H9 (cell line): Measurements from ENCODE around the gene RAPH1. TPM values are rescaled to one million over a fixed set of nuclear protein-coding genes. Genes with fewer than 3 reads are reported as not detected.

Experiments used
- DNase-seq: peaks from one replicate; pipeline ENCODE4 v3.0.0-alpha.2; 2017
- H2AFZ ChIP-seq: one replicate; pipeline ENCODE4 v1.6.1; 2013; ENCODE audit warnings: mild to moderate bottlenecking, low read length, control low read depth, moderate library complexity
- H2AK5ac ChIP-seq: 2 replicates; pipeline ENCODE4 v1.6.1; 2013; ENCODE audit warnings: low read length, control low read depth, mixed read lengths; ENCODE audit not compliant: insufficient read length
- H2BK120ac ChIP-seq: one replicate; pipeline ENCODE4 v1.6.1; 2013; ENCODE audit warnings: low read depth, mild to moderate bottlenecking, low read length, control low read depth, inconsistent platforms; ENCODE audit not compliant: poor library complexity, severe bottlenecking
- H2BK12ac ChIP-seq: 2 replicates; pipeline ENCODE4 v1.6.1; 2013; ENCODE audit warnings: low read length, control low read depth, mixed read lengths, low read depth; ENCODE audit not compliant: insufficient read length
- H2BK15ac ChIP-seq: 2 replicates; pipeline ENCODE4 v1.6.1; 2013; ENCODE audit warnings: low read depth, low read length, control low read depth
- H2BK20ac ChIP-seq: one replicate; pipeline ENCODE4 v1.6.1; 2013; ENCODE audit warnings: low read depth, mild to moderate bottlenecking, low read length, control low read depth, inconsistent platforms; ENCODE audit not compliant: poor library complexity, severe bottlenecking
- H2BK5ac ChIP-seq: 2 replicates; pipeline ENCODE4 v1.6.1; 2013; ENCODE audit warnings: low read length, control low read depth, mixed read lengths; ENCODE audit not compliant: insufficient read length
- H3K14ac ChIP-seq: 2 replicates; pipeline ENCODE4 v1.6.1; 2013; ENCODE audit warnings: low read length, control low read depth; ENCODE audit not compliant: insufficient read depth
- H3K18ac ChIP-seq: 2 replicates; pipeline ENCODE4 v1.6.1; 2013; ENCODE audit warnings: low read depth, mild to moderate bottlenecking, mixed read lengths, low read length, control low read depth; ENCODE audit not compliant: insufficient read length
- H3K23ac ChIP-seq: 2 replicates; pipeline ENCODE4 v1.6.1; 2013; ENCODE audit warnings: low read length, control low read depth, mixed read lengths, low read depth; ENCODE audit not compliant: insufficient read length
- H3K23me2 ChIP-seq: 2 replicates; pipeline ENCODE4 v1.6.1; 2013; ENCODE audit warnings: low read depth, mild to moderate bottlenecking, mixed read lengths, low read length, control low read depth; ENCODE audit not compliant: insufficient read length, poor library complexity, severe bottlenecking
- H3K27ac ChIP-seq: 2 replicates; pipeline ENCODE4 v1.5.1; 2013; ENCODE audit warnings: low read length, control low read depth, mixed read lengths, low read depth; ENCODE audit not compliant: insufficient read length
- H3K27me3 ChIP-seq: 2 replicates; pipeline ENCODE4 v1.6.1; 2013; ENCODE audit warnings: low read length, control low read depth, inconsistent platforms; ENCODE audit not compliant: insufficient read depth
- H3K4ac ChIP-seq: 2 replicates; pipeline ENCODE4 v1.6.1; 2013; ENCODE audit warnings: low read depth, mild to moderate bottlenecking, control low read depth, inconsistent platforms, low read length, moderate library complexity
- H3K4me1 ChIP-seq: 2 replicates; pipeline ENCODE4 v1.6.1; 2013; ENCODE audit warnings: low read length, control low read depth, inconsistent platforms; ENCODE audit not compliant: insufficient read depth
- H3K4me2 ChIP-seq: 2 replicates; pipeline ENCODE4 v1.6.1; 2013; ENCODE audit warnings: low read length, control low read depth, mixed read lengths; ENCODE audit not compliant: insufficient read length, insufficient read depth
- H3K56ac ChIP-seq: 2 replicates; pipeline ENCODE4 v1.6.1; 2013; ENCODE audit warnings: low read depth, mild to moderate bottlenecking, mixed read lengths, low read length, control low read depth; ENCODE audit not compliant: insufficient read length
- H3K79me1 ChIP-seq: 2 replicates; pipeline ENCODE4 v1.6.1; 2013; ENCODE audit warnings: low read depth, mild to moderate bottlenecking, moderate library complexity, low read length, control low read depth, inconsistent platforms; ENCODE audit not compliant: insufficient read depth, poor library complexity, severe bottlenecking
- H3K79me2 ChIP-seq: 2 replicates; pipeline ENCODE4 v1.6.1; 2013; ENCODE audit warnings: low read length, control low read depth, inconsistent platforms; ENCODE audit not compliant: insufficient read depth
- H3K9ac ChIP-seq: 2 replicates; pipeline ENCODE4 v1.6.1; 2013; ENCODE audit warnings: low read length, control low read depth, mixed read lengths; ENCODE audit not compliant: insufficient read length; ENCODE audit errors: extremely low read depth
- H3K9me3 ChIP-seq: one replicate; pipeline ENCODE4 v1.6.1; 2013; ENCODE audit warnings: low read depth, low read length, inconsistent platforms; ENCODE audit not compliant: control insufficient read depth
- H3T11ph ChIP-seq: one replicate; pipeline ENCODE4 v1.6.1; 2013; ENCODE audit warnings: mild to moderate bottlenecking, low read length, control low read depth, inconsistent platforms
- H4K20me1 ChIP-seq: one replicate; pipeline ENCODE4 v1.6.1; 2013; ENCODE audit not compliant: control insufficient read depth, insufficient read length, insufficient read depth
- H4K5ac ChIP-seq: 2 replicates; pipeline ENCODE4 v1.6.1; 2013; ENCODE audit warnings: low read depth, mild to moderate bottlenecking, mixed read lengths, low read length, control low read depth; ENCODE audit not compliant: insufficient read length
- H4K8ac ChIP-seq: replicated peaks from 2 replicates; pipeline ENCODE4 v1.6.1; 2013; ENCODE audit warnings: low read length, control low read depth, mixed read lengths, low read depth; ENCODE audit not compliant: insufficient read length
- H4K91ac ChIP-seq: 2 replicates; pipeline ENCODE4 v1.6.1; 2013; ENCODE audit warnings: low read depth, mild to moderate bottlenecking, moderate library complexity, mixed read lengths, low read length, control low read depth; ENCODE audit not compliant: insufficient read length
- H3K27ac Mint-ChIP-seq, 3 experiments: 2 replicates in 2 of 3; 3 replicates in 1 of 3; pipeline ENCODE4 v1.8.0; 2020 to 2021; ENCODE audit warnings: mixed read lengths in 3 of 3, mild to moderate bottlenecking in 1 of 3, moderate library complexity in 1 of 3
- H3K27me3 Mint-ChIP-seq: 2 replicates; pipeline ENCODE4 v1.8.0; 2021; ENCODE audit warnings: low read depth, mild to moderate bottlenecking, moderate library complexity, mixed read lengths
- H3K36me3 Mint-ChIP-seq, 3 experiments: 2 replicates in 2 of 3; 3 replicates in 1 of 3; pipeline ENCODE4 v1.8.0; 2020 to 2021; ENCODE audit warnings: low read depth in 3 of 3, mixed read lengths in 3 of 3; ENCODE audit not compliant: insufficient read depth in 1 of 3
- H3K4me1 Mint-ChIP-seq, 2 experiments: 2 replicates each; pipeline ENCODE4 v1.8.0; 2020; ENCODE audit warnings: mixed read lengths in 2 of 2
- H3K4me3 Mint-ChIP-seq, 2 experiments: 2 replicates in 1 of 2; 3 replicates in 1 of 2; pipeline ENCODE4 v1.8.0; 2020 to 2021; ENCODE audit warnings: mild to moderate bottlenecking in 2 of 2, mixed read lengths in 2 of 2, moderate library complexity in 1 of 2
- H3K9me3 Mint-ChIP-seq, 2 experiments: 2 replicates in 1 of 2; 3 replicates in 1 of 2; pipeline ENCODE4 v1.8.0; 2020; ENCODE audit warnings: mild to moderate bottlenecking in 2 of 2, mixed read lengths in 2 of 2, moderate library complexity in 1 of 2
- WGBS: extraction: QIAGEN DNeasy Blood & Tissue Kit; methylation state at CpG from one replicate; pipeline ENCODE4 v1.1.7; 2013; ENCODE audit warnings: missing lambda C conversion rate, low lambda C conversion rate, mixed read lengths; ENCODE audit not compliant: insufficient read length; ENCODE audit errors: extremely low coverage; 5-methylcytosine and 5-hydroxymethylcytosine counted together
- total RNA-seq: library from RNA; stranded (reverse); gene quantifications from 2 replicates; pipeline ENCODE4 v1.2.1, GENCODE V29; 2021
- TF ChIP-seq, protein P1 (sequence below): fragments of 200-600 bp; sonication (generic); conservative IDR thresholded peaks from 3 replicates; pipeline ENCODE4 v1.8.0; 2021; ENCODE audit warnings: antibody characterized with exemption, mild to moderate bottlenecking

RAPH1 gene
- total RNA-seq, 1 experiment from 2014 or later: 17.1 TPM

DNA sequence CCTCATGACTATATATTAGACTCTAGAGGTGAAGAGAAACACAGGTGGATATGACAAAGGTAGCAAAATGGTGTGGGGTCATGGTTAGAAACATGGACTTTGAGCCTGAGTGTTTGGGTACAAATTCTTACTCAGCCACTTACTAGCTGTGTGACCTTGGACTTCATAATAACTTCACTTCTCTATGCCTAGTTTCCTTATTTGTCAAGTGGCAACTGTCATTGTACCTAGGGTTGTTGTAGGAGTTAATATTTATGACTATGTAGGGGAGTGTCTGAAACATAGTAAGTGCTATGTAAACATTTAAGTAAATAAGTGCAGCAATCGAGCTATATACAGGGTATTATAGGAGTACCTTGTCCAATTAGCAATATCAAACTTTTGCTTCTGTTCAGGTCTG, 49.7 kb upstream of the RAPH1 start:
- Histone ChIP-seq H3T11ph (no peak overlapping the region), H3K79me1 (no peaks in the 10 kb centered on the region), H3K4me1 (peaks cover 4% of the 10 kb centered on the region; the same call in 1 of the 2 replicates), H3K14ac (no peak overlapping the region), H3K23ac (no peak overlapping the region), H4K8ac (no peak overlapping the region), H2BK20ac (no peak overlapping the region), H2BK12ac (no peak overlapping the region), H3K4me2 (no peak overlapping the region), H3K56ac (no peak overlapping the region), H3K9ac (no peak overlapping the region), H2BK5ac (no peak overlapping the region), H3K9me3 (no peaks in the 10 kb centered on the region), H3K27ac (no peak overlapping the region), H2BK120ac (no peak overlapping the region), H3K27me3 (no peaks in the 10 kb centered on the region), H4K20me1 (no peaks in the 10 kb centered on the region), H4K5ac (no peak overlapping the region), H2AFZ (no peak overlapping the region), H3K18ac (no peak overlapping the region), H2AK5ac (no peak overlapping the region), H3K4ac (no peak overlapping the region), H4K91ac (no peak overlapping the region), H3K79me2 (no peaks in the 10 kb centered on the region), H3K23me2 (no peaks in the 10 kb centered on the region), H2BK15ac (no peak overlapping the region)
- Mint-ChIP-seq H3K4me3 (no peak overlapping the region), H3K27ac (no peak overlapping the region), H3K27me3 (no peaks in the 10 kb centered on the region), H3K36me3 (no peaks in the 10 kb centered on the region), H3K4me1 (peaks cover 5 to 7% of the 10 kb centered on the region in 2 experiments), H3K9me3 (no peaks in the 10 kb centered on the region)
- TF ChIP-seq, protein P1, sequence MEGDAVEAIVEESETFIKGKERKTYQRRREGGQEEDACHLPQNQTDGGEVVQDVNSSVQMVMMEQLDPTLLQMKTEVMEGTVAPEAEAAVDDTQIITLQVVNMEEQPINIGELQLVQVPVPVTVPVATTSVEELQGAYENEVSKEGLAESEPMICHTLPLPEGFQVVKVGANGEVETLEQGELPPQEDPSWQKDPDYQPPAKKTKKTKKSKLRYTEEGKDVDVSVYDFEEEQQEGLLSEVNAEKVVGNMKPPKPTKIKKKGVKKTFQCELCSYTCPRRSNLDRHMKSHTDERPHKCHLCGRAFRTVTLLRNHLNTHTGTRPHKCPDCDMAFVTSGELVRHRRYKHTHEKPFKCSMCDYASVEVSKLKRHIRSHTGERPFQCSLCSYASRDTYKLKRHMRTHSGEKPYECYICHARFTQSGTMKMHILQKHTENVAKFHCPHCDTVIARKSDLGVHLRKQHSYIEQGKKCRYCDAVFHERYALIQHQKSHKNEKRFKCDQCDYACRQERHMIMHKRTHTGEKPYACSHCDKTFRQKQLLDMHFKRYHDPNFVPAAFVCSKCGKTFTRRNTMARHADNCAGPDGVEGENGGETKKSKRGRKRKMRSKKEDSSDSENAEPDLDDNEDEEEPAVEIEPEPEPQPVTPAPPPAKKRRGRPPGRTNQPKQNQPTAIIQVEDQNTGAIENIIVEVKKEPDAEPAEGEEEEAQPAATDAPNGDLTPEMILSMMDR: no peak
- no CpG with 5 or more reads among the region's 1 CpG for WGBS
- no peak for DNase-seq
